ACHN (cell line): Measurements from ENCODE around the gene TAC3.
"Not testable (repeated sequence)": the region's sequence is repeated elsewhere in the genome, so short reads cannot be mapped to it uniquely, and the experiment has no call there.

Source experiments
- DNase-seq: peaks from one replicate; pipeline ENCODE4 v3.0.0-alpha.2; 2015
- in situ Hi-C: cut with HindIII; loops from 2 replicates; pipeline ENCODE4 v1.10.0; 2017; ENCODE audit warnings: low sequenced_read_pairs, low pct_ligation_motif_present, low pct_unique_long_range_greater_than_20kb

TAC3 gene

GRCh38 chr12:57040211-57040610 lies 23.9 kb upstream of the TAC3 start:
- in situ Hi-C loops = no loop called here
- no peak for DNase-seq

DNA sequence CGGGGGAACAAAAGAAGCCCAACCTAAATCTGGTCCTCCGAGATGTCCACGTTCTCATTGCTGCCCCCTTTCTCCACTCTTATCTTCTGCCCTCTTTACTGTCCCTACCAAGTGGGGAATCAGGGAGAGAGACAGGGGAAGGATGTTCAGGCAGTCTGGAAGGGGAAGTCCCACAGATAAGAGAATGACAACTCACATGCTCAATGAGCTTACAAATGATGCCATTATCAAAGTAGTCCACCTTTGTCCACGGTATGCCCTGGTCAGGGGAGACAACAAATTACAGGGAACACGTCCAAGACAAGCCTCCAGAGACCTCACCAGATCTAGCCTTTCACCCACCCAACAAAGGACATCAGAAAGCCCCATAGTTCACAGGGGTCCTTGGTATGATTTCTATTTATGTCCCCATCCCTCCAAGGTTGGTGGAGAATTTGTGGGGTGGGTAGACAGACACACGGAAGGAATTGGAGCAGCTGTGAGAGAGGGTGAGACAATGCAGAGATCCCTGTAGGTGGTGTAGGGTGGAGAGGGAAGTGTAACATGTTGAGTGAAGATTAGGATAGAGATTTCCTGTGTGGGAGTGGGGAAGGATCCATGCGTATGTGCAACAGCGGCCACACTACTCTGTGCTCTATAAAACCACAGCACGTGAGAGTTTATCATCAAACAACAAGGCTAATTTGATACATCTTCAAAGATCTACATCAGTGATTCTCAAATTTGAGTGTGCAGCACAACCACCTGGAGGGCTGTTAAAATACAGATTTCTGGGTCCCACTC lies 22.9 kb upstream of the TAC3 start:
- in situ Hi-C loops = no loop called here
- no peak for DNase-seq

DNA sequence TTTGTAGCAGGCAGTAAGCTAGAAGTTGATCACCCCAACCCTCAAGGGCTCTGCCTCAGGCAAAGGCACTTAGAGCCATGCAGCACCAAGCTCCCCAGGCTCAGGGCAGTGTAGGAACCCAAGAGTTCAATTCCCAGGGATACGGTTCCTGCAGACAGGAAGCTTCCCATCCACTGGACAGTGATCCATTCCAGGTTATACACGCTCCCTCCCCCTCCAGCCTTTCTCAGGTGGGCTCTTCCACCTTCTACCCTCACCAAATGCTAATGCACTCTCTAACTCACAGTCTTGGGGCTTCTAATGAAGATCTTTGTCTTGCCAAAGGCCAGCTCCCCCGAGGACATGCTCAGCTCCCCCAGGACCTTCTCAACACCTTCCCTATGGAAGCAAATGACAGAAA lies 20.9 kb upstream of the TAC3 start:
- no peak for DNase-seq
- in situ Hi-C loops = no loop called here

DNA sequence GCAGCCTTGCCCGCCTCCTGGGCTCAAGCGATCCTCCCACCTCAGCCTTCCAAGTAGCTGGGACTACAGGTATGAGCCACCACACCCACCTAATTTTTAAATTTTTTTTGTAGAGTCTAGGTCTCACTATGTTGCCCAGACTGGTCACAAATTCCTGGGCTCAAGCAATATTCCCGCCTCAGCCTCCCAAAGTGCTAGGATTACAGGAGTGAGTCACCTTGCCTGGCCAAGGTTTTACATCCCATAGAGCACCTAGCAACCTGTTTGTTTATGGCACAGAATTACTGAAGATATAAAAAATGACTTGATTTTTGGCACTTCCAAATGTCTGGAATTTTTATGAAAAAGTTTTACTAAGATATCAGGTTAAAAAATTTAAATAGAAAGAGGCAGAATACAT lies 17.1 kb upstream of the TAC3 start:
- DNase-seq = no peak
- in situ Hi-C loops = no loop called here

GRCh38 chr12:57031789-57032188 lies 15.5 kb upstream of the TAC3 start:
- in situ Hi-C loops = no loop called here
- no peak for DNase-seq

GRCh38 chr12:57031138-57031725 lies 14.9 kb upstream of the TAC3 start:
- DNase-seq = peak; percentile 27
- in situ Hi-C loops = no loop called here

- DNase-seq = no peak
- in situ Hi-C loops = no loop called here
Observed at GRCh38 chr12:57029457-57029856, 13.1 kb upstream of the TAC3 start.

GRCh38 chr12:57027805-57028153 lies 11.4 kb upstream of the TAC3 start:
- in situ Hi-C loops = no loop called here
- DNase-seq = no peak

DNA sequence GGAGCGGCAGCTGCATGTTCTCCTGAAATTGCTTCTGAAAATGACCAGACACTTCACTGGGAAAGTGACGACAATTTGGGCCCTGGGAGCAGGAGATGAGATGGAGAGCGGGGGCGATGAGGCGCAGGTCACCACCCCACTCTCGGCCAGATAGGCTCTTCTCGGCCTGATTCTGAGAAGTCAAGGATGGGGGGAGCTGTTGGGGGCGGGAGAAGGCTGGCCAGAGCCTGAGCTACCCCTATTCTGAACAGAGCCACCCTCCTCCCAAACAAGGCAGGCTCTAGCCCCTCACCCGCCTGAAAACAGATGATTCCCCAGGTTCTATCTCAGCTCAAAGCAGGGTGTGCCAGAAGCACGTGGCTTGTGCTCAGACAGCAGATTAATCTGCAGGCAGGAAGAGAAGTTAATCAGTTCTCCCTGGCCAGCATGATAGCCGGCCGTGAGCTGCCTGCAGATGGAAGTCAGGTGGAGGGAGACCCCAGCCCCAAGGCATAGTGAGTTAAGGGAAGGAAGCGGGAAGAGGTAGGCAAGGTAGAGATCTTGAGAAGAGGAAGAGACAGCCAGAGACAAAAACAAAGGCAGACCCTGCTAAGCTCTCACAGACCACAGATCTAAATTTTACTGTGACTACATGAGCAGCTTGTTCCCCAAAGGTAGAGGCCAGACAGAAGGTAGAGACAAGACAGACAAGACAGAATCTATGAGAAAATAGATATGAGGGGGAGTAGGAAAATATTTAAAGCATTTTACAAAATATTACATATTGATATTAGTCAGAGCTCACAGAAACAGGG lies 10.9 kb upstream of the TAC3 start:
- no peak for DNase-seq
- in situ Hi-C loops = no loop called here

GRCh38 chr12:57025196-57025595 lies 8.9 kb upstream of the TAC3 start:
- in situ Hi-C loops = no loop called here
- no peak for DNase-seq

DNA sequence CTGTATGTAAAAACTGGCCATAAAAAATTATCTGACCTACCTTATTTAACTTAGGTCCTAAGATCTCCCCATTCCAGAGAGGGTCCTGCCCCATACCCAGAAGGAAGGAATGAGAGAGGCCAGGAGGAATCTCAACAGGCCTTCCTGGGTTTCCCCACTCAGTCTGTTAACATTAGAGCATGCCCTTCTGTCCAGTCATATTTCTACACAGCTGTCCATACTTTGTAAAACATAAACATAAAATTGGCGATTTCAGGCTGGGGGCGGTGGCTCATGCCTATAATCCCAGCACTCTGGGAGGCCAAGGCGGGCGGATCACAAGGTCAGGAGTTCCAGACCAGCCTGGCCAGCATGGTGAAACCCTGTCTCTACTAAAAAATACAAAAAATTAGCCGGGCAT lies 6.0 kb upstream of the TAC3 start:
- in situ Hi-C loops, DNase-seq: not testable (repeated sequence)

- no peak for DNase-seq
- in situ Hi-C loops = no loop called here
Observed at GRCh38 chr12:57019983-57020719, 3.8 kb upstream of the TAC3 start.

DNA sequence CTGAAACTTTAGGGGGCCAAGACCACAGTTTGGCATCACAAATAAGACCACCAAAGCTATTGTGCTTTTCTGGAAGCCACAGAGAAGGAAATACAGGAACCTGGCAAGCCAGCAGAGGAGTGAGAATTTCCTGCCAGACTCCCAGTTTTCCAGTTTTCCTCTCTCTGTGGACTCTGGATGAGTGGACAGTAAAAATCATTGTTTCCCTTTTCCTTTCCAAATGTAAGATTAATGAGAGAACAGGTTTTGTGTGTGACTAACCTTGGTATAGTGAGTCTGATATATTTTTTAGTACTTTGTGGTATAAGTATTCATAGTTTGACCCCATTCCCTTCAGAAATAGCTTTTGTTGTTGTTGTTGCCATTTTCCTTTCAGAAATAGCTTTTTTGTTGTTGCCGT lies 2.6 kb upstream of the TAC3 start:
- no peak for DNase-seq
- in situ Hi-C loops = no loop called here

- DNase-seq, in situ Hi-C loops: not testable (repeated sequence)
Observed at GRCh38 chr12:57018353-57018752, 2.0 kb upstream of the TAC3 start.

GRCh38 chr12:57012600-57013465 lies 3.5 kb downstream of the TAC3 start:
- no peak for DNase-seq
- in situ Hi-C loops = no loop called here

DNA sequence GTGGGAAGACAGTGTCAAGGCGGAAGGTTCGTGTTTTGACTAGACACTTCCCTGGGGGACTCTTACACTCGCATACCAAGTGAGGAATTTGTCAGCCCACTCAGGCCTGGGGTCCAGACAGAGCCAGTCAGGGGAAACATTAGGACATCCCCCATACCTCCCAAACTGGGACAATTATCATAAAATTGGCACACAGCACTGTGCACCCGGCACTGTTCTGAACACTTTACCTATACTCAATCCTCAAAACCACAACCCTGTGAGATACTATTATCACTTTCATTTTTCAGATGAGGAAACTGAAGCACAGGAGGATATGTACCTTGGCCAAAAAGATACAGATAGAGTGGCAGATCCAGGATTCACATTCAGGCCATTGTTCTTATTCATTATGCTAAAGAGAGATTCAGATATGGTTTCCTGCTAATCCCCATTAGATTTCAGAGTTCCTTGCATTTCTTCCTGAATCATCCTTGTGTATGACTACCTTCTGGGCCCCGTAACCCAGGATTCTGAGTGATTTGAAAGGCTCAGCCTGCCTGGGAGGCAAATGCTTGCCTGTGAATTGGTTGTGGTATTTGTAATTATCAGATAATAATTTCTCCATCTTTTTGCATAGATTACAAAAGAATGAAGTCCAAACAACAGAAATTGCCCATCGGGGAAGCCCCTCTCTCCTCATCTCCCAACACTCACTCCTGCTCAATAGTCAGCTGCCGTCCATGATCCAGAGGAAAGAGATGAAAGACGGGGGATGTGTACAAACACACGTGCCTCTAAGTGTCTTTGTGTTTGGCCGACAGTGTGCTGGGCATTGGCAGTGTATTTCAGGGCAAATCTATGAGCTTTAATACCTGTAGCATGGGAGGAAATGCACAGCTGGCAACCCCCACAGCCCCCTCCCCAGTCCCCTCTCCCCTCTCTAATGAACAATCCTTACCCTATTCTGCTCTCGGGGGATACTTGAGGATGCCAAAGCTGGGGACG lies 4.6 kb downstream of the TAC3 start:
- DNase-seq = no peak
- in situ Hi-C loops = no loop called here

GRCh38 chr12:57010627-57011247 lies 5.6 kb downstream of the TAC3 start:
- in situ Hi-C loops = no loop called here
- DNase-seq = no peak
